Adrenal gland (tissue), 12 donors: ENCODE data around the gene HP. TPM values are rescaled to one million over a fixed set of nuclear protein-coding genes. Genes with fewer than 3 reads are reported as not detected.

Source experiments
- DNase-seq, 7 donors: peaks; one replicate each; pipeline ENCODE4 v3.0.0-alpha.2; 2019 to 2020
- H3K27ac ChIP-seq, 5 donors: fragments of 200-600 bp; sonication (generic) in 4 of 5; 1 replicate in 3 of 5; 2 replicates in 2 of 5; pipeline versions ENCODE4 v1.5.1 to v1.8.0; 2016 to 2020; ENCODE audit warnings: mild to moderate bottlenecking in 1 of 5
- H3K27me3 ChIP-seq: fragments of 200-600 bp; 2 replicates; pipeline ENCODE4 v1.8.0; 2021
- H3K36me3 ChIP-seq, 2 donors: fragments of 200-600 bp; replicated peaks in 1 of 2; 1 replicate in 1 of 2; 2 replicates in 1 of 2; pipeline versions ENCODE4 v1.5.1 to v1.8.0; 2018 to 2022
- H3K4me1 ChIP-seq, 2 donors: fragments of 200-600 bp; replicated peaks in 1 of 2; 1 replicate in 1 of 2; 2 replicates in 1 of 2; pipeline versions ENCODE4 v1.5.1 to v1.8.0; 2018 to 2021
- H3K4me3 ChIP-seq, 4 donors: fragments of 200-600 bp; sonication (generic) in 3 of 4; one replicate each; pipeline ENCODE4 v1.5.1; 2016 to 2018
- H3K9me3 ChIP-seq, 3 donors: fragments of 200-600 bp; sonication (generic) in 1 of 3; replicated peaks in 1 of 3; 1 replicate in 2 of 3; 2 replicates in 1 of 3; pipeline versions ENCODE4 v1.5.1 to v1.8.0; 2016 to 2021
- POLR2A ChIP-seq, 2 donors: fragments of 450-650 bp; IDR thresholded peaks; one replicate each; pipeline ENCODE4 v1.6.1; 2017; ENCODE audit warnings: antibody characterized with exemption in 2 of 2, mild to moderate bottlenecking in 2 of 2, moderate library complexity in 1 of 2
- WGBS, 4 donors: extraction: QIAGEN DNeasy Blood & Tissue Kit in 2 of 4; methylation state at CpG; one replicate each; pipeline versions ENCODE4 v1.1.5 to v1.1.7; 2013 to 2017; 5-methylcytosine and 5-hydroxymethylcytosine counted together
- intact Hi-C, 2 donors: fragments of 100-400 bp; cut with DNase I; formaldehyde crosslinking; loops; one replicate each; pipeline versions ENCODE4 v1.14.1 to v1.15.0; 2022 to 2023
- polyA plus RNA-seq, 3 donors: library from polyadenylated mRNA; stranded (reverse); fragments of 200-250 nt in 2 of 3; fragments of 350-450 nt in 1 of 3; fragmentation: Illumina TruSeq in 1 of 3; extraction: RNeasy Lipid Tissue Mini Kit (QIAGEN cat#74804) in 1 of 3; gene quantifications; one replicate each; pipeline ENCODE4 v1.2.3, GENCODE V29; 2013 to 2014
- total RNA-seq, 9 donors: library from RNA; depleted of rRNA in 4 of 9; stranded (reverse); fragments of >200 nt in 4 of 9; fragments of 120-200 nt in 1 of 9; fragmentation: NEBNext Ultra II Directional in 1 of 9; extraction: Animal tissue kit (Norgen Biotek cat#: 25700) in 1 of 9; gene quantifications; one replicate each; pipeline versions ENCODE4 v1.1.0 to v1.2.4, GENCODE V29; 2013 to 2023
- TF ChIP-seq, protein P1 (sequence below), 6 experiments: fragments of 450-650 bp in 4 of 6; fragments of 200-600 bp in 2 of 6; sonication (generic) in 1 of 6; IDR thresholded peaks; 1 replicate in 5 of 6; 2 replicates in 1 of 6; pipeline versions ENCODE4 v1.5.1 to v1.8.0; 2016 to 2021; ENCODE audit warnings: antibody characterized with exemption in 6 of 6, mild to moderate bottlenecking in 2 of 6, moderate library complexity in 1 of 6
- donor health status: healthy with polysubstance abuse.
- donor health status: Bipolar disorder and iron deficiency.
- donor health status: DM: yes; HTN: yes; CAD: no.
- donor health status: DM: no; HTN: no; CAD: no.
- donor health status: DM: no; HTN: no; CAD: no.
- donor health status: DM: yes; HTN: yes; CAD: no.

The HP gene
- total and polyA plus RNA-seq, 12 donors = 0.28 to 113 (median 9.9) TPM

- no peaks in the 10 kb centered on the region for H3K4me1 ChIP-seq
- no peaks in the 10 kb centered on the region for H3K9me3 ChIP-seq
- H3K36me3 ChIP-seq = peaks cover 0 to 14% of the 10 kb centered on the region in 2 donors
- H3K27ac ChIP-seq = no peak overlapping the region
- no peak for TF ChIP-seq POLR2A (IDR thresholded peaks at IDR 0.05)
- TF ChIP-seq, protein P1, sequence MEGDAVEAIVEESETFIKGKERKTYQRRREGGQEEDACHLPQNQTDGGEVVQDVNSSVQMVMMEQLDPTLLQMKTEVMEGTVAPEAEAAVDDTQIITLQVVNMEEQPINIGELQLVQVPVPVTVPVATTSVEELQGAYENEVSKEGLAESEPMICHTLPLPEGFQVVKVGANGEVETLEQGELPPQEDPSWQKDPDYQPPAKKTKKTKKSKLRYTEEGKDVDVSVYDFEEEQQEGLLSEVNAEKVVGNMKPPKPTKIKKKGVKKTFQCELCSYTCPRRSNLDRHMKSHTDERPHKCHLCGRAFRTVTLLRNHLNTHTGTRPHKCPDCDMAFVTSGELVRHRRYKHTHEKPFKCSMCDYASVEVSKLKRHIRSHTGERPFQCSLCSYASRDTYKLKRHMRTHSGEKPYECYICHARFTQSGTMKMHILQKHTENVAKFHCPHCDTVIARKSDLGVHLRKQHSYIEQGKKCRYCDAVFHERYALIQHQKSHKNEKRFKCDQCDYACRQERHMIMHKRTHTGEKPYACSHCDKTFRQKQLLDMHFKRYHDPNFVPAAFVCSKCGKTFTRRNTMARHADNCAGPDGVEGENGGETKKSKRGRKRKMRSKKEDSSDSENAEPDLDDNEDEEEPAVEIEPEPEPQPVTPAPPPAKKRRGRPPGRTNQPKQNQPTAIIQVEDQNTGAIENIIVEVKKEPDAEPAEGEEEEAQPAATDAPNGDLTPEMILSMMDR (IDR thresholded peaks at IDR 0.05) = no peak
- intact Hi-C loops = no loop called here
- WGBS, 4 donors = 80 to 93% (median 84%) methylated on average over 7 of the region's 7 CpGs
- no peak overlapping the region for H3K4me3 ChIP-seq
- no peaks in the 10 kb centered on the region for H3K27me3 ChIP-seq
- no peak for DNase-seq
Observed at GRCh38 chr16:72029567-72030271, 24.6 kb upstream of the HP start.

- 84 to 91% (median 86%) methylated on average over 4 of the region's 4 CpGs for WGBS, 4 donors
Observed at GRCh38 chr16:72033437-72033836, 20.9 kb upstream of the HP start.

GRCh38 chr16:72036098-72036497 lies 18.2 kb upstream of the HP start:
- TF ChIP-seq, protein P1 (IDR thresholded peaks at IDR 0.05) = no peak
- no peak for TF ChIP-seq POLR2A (IDR thresholded peaks at IDR 0.05)
- no peak for DNase-seq
- intact Hi-C loops = no loop called here
- Histone ChIP-seq H3K36me3 (peaks cover 0 to 3% of the 10 kb centered on the region in 2 donors), H3K27ac (no peak overlapping the region), H3K4me1 (no peaks in the 10 kb centered on the region), H3K27me3 (no peaks in the 10 kb centered on the region), H3K9me3 (no peaks in the 10 kb centered on the region), H3K4me3 (no peak overlapping the region)
- 73 to 81% (median 79%) methylated on average over 5 of the region's 5 CpGs for WGBS, 4 donors

More at GRCh38 chr16:72033437-72033836, 20.9 kb upstream of the HP start:
- DNase-seq = no peak
- Histone ChIP-seq H3K4me1 (no peaks in the 10 kb centered on the region), H3K36me3 (peaks cover 0 to 3% of the 10 kb centered on the region in 2 donors), H3K4me3 (no peak overlapping the region), H3K27ac (no peak overlapping the region), H3K9me3 (no peaks in the 10 kb centered on the region), H3K27me3 (no peaks in the 10 kb centered on the region)
- TF ChIP-seq, protein P1 (IDR thresholded peaks at IDR 0.05) = no peak
- TF ChIP-seq POLR2A (IDR thresholded peaks at IDR 0.05) = no peak
- intact Hi-C loops = no loop called here

DNA sequence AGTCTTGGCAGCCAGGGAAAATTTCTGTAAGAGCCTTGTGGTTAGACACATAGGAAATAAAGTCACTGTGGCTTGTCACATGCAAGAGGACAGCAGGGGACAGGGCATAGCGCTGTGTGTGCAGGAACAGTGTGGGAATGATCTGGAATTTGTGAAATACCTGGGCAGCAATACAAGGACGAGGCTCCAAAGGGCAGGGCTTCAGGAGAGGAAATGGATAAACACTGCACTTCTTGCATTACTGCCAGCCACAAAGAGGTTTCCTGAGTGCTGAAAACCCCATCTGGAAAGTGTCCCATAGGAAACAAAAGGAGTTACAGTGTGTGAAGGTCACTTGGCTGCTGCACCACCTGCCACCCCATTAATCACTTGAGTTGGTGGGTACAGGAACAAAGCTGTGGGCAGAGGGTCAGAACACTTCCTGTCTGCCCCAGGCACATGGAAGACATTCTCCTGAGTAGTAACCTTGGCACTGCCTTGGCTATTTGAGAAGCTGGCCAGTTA lies 12.1 kb upstream of the HP start:
- no peak for TF ChIP-seq POLR2A (IDR thresholded peaks at IDR 0.05)
- TF ChIP-seq, protein P1 (IDR thresholded peaks at IDR 0.05) = no peak
- no peaks in the 10 kb centered on the region for H3K36me3 ChIP-seq
- WGBS, 4 donors = 57 to 76% (median 61%) methylated on average over 2 of the region's 2 CpGs
- intact Hi-C loops = no loop called here
- DNase-seq = no peak
- no peaks in the 10 kb centered on the region for H3K4me1 ChIP-seq
- H3K27me3 ChIP-seq = no peaks in the 10 kb centered on the region
- no peak overlapping the region for H3K27ac ChIP-seq
- no peak overlapping the region for H3K4me3 ChIP-seq
- no peaks in the 10 kb centered on the region for H3K9me3 ChIP-seq
